ENCODE data around the gene PKN3.

GRCh38 chr9:128704356-128704670 is 2.0 kb downstream of the PKN3 start:
- no peak for TF ChIP-seq CTCF (IDR thresholded peaks at IDR 0.05)
- no peak for TF ChIP-seq POLR2AphosphoS5 (IDR thresholded peaks at IDR 0.05)
- no peak for TF ChIP-seq EP300 (IDR thresholded peaks at IDR 0.05)

All from gastroesophageal sphincter (tissue), 3 donors.